ENCODE results near the gene LRRN2.

DNA sequence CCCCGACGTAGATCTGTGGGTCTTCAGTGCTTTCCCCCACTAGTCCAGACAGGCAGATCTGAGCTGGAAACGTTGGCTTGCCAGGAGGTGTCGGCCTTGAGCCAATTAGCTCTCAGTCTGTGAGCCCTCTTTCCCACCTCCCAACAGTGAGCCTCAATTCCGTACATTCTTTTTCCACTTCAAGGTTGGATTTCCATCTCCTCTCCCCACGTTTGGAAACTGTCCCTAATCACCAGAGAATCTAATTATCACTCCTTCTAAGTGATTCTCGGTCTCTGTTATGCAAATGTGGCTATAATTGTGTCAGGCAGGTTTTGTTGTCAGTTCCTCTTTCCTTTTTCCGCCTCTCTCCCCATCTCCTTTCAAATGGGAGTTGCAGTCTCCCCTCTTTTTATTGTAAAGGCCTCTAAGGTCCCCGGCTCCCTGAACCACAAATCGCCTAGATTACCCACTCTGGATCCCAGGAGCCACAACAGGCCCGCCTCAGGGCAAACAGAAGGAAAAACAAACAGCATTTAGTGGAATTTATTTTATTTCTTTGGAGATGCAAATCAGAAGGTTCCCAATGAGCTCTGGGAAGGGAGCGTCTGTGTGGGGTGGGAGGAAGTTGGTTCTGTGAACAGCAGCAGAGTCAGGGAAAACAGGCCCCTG is 29.4 kb upstream of the LRRN2 start:
- TF ChIP-seq EP300 (conservative IDR thresholded peaks at IDR 0.05; ENCODE audit: poor library complexity, severe bottlenecking) (no peak), CTCF (IDR thresholded peaks at IDR 0.05; ENCODE audit: poor library complexity, severe bottlenecking) (peak; percentile 45), MXI1 (conservative IDR thresholded peaks at IDR 0.05; ENCODE audit: poor library complexity, severe bottlenecking) (no peak), POLR2AphosphoS5 (IDR thresholded peaks at IDR 0.05) (no peak), SMC3 (conservative IDR thresholded peaks at IDR 0.05; ENCODE audit: poor library complexity) (peak; percentile 44), EZH2 (IDR thresholded peaks at IDR 0.05; ENCODE audit: borderline replicate concordance, insufficient read depth, low read length, poor library complexity, severe bottlenecking) (no peak), RAD21 (conservative IDR thresholded peaks at IDR 0.05) (peak; percentile 50), TAF1 (IDR thresholded peaks at IDR 0.05; ENCODE audit: low read depth) (no peak)
